Activated CD8-positive, alpha-beta memory T cell treated with anti-CD3 and anti-CD28 coated beads, Interleukin-2, amount 50 U/mL, for 4 hours (primary cell): ENCODE data around the gene SAMD4B.
"Not testable (repeated sequence)": the region's sequence is repeated elsewhere in the genome, so short reads cannot be mapped to it uniquely, and the experiment has no call there.

Experiments
- DNase-seq: peaks from one replicate; pipeline ENCODE4 v3.0.0-alpha.2; 2020

SAMD4B gene

DNA sequence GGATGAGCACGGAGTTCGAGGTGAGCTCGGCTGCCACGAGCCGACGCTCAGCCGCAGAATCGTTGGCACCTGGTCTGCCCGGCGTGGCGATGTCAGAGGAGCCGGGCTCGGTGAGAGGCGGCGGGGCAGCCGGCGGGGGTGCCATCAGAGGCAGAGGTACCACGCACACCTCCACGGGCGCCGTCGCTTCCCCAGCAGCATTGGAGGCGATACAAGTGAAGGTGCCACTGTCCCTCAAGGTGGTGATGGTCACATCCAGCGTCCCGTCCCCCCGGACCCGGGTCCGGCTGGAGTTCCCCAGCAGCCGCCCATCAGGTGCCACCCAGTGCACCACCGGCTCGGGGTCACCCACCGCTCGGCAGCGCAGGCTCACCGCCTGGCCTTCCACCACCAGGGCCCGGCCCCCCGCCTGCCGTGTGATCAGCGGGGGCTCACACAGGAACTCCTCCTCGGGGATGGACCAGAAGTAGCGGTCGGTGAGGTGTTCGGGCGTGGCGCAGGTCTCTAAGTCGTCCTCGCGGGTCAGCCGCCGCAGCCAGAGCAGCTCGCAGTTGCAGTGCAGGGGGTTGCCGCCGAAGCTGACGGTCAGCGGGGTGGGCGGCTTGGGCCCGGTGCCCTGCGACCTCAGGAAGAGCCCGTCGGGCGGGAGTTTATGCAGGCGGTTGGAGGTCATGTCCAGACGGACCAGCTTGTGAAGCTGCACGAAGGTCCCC, 28.0 kb upstream of the SAMD4B start:
- no peak for DNase-seq

DNA sequence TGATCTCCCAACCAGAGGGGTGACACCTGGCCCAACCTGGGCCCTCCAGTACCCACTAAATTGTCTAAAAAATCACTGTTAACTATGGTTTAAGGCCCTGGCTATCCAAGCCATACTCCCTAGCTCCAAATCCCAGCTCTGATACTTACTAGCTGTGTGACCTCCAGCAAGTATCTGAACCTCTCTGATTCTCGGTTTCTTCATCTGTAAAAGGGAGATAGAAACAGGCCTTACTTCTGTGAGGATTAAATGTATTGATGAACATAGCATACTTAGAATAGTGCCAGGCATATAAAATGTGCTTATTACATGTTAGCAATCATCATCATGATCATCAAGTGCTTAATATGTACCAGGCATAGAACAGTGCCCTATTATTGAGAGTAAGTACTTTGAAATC, 26.3 kb upstream of the SAMD4B start:
- no peak for DNase-seq

DNA sequence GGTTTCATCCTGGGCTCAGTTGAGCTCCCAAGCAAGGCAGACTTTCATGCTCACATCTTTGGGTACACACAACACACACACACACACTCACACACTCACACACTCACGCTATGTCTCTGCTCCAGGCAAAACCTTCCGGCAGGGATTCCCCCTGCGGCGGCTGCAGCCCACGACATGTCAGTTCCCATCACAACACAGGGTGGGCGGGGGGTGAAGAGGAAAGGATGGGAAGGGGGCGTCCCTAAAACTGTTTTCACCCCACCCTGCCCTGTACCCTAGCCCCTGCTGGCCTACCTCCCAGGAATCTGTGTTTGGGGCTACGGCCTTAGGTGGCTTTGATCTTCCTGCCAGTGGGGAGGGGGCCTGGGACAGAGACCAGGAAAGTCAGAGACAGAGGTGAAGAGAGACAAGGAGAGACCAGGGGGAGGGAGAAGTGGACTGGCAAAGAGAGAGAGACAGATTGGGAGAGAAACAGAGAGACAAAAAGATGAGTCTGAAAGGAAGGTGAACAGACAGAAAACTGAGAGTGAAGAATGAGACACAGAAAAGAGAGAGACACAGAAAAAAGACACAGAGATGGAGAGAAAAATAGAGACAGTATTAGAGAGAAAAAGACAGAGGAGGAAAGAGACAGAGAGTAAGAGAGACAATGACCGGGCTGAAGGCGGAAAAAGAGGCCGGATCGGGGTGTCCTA, 25.4 kb upstream of the SAMD4B start:
- no peak for DNase-seq

DNA sequence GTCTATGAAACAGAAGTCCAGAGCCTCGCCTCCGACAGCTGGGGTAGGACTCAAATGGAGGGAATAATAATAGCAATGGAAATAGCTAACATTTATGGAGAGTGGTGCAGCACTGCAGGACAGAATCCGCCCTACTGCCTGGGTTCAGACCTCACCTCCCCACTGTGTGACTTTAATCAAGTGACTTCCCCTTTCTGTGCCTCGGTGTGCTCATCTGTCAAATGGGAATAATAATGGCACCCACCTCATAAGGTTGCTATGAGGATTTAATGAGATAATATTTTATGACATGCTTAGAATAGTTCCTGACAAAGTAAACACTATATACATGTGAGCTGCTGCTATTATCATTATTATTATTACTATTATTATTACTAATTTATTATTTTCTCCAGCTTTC, 24.7 kb upstream of the SAMD4B start:
- no peak for DNase-seq

DNA sequence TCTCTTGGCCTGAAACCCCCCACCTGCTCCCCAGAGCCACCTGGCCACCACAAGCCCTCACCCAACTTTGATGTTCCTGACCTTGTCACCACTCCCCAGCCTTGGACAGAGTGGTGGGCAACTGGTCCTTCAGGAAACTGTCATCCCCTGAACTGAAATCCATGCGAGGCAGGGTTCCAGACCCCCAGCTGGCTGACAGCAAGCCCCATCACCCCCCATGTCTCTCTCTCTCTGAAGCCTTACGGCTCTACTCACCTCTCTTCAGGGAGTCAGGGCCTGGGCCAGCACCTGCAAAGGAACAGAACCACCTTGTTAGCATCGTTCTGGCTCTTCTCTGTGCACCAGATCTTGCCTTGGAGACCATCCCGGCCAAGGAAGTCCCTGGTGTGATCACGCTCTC, 24.1 kb upstream of the SAMD4B start:
- DNase-seq = no peak

DNA sequence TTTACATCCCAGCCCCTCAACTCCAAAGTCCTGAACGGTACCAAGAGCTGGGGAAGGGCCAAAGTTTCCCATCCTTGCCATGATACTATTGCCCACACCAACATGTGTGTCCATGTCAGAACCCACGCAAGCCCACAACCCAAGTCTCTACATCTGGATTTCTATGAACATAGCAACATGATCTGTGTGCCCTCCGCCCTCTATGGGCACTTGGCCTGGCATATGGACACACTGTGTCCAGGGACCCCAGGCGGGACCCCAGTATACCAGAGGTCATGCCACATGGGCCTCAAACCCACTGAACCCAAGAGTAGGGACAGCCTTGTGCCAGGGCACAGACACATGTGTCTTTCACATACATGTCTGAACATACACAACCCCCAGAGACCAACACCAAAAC, 23.5 kb upstream of the SAMD4B start:
- no peak for DNase-seq

DNA sequence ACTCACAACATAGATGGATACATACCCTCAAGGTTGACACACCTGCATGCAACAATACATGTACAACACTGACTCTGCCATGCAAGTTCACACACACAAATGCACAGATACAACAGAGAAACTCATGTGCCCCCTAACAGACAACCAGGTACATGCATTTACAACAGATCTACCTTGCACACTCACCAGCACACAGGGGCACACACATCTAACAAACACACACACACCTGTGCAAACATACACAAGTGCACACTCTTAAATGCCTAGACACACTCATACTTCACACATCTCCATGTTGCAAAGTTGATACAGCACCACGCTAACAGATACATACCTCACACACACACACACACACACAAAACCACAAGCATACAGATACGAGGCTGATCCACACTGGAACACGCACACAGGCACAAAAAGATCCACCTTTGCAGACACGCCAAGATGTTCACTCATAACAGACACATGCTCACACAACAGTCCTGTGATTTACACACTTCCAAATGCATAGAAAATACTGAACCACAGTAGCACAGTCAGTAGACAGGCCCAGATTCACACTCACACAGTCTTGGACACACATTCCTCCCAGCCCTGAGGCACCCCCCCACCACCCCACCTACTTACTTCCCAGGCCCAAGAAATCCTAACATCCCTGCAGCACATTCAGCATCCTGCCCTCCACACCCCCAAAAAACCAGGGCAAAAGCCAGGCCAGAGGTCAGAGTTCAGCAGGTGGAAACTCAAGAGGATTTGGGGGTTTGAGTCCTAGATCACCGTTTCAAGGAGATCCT, 22.9 kb upstream of the SAMD4B start:
- no peak for DNase-seq

DNA sequence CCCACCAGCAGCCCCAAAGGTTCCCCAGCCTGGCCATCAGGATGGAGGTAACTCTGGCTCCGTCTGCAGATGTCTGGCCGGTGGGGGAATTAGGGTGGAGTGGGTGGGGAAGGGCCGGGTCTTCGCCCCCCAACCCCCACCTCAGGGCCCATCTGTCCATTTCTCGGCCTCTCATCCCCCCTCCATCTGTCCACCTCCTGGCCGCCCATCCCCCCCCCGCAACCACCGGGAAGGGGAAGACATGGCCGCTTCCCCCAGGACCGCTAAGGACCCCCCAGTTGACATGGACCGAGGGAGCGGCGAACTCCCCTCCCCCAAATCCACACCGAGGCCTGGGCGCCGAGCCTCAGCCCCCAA, 22.4 kb upstream of the SAMD4B start:
- DNase-seq = no peak

DNA sequence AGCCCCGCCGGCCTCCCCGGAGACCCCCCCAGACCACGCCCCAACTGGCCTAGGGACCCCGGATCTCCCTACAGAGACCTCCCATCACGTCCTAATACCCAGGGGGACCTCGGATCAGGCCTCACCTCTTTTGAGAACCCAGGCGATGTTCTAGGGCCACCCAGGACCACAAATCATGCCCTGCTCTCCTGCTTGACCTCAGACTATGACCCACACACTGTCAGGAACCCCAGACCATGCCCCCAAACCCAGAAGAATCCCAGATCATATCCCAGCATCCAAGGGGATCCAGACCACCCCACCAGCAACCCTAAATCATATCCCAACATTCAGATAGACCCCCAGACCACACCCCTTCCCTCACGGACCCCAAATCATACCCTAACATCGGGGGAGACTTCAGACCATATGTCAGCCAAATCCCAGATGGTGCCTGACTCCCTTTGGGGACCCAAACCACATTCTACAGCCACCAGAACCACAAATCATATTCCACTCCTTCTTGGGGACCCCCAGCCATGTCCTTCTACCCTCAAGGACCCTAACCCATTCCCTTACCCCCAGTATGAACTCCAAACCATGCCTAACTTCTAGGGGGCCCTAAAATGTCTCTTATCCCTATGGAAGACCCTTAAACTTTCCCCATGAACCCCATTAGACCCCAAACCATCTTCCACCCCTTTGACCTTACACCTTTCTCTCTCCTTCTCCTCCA, 20.9 kb upstream of the SAMD4B start:
- no peak for DNase-seq

DNA sequence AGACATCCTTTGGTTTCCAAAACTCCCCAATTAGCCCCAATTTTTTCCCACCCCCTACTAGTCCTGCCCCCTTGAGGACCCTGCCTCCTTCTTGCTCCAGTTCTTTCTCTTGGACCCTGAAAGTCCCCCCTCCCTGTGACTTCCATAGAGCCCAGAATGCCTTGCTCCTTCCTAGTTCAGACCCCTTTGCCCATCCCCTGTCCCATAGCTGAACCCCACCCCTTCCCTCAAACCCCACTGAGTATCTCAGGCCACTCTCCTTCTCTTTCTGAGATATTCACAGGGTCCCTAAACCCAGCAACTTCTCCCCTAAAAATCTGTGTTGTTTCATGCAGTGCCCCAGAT, 20.4 kb upstream of the SAMD4B start:
- no peak for DNase-seq

DNA sequence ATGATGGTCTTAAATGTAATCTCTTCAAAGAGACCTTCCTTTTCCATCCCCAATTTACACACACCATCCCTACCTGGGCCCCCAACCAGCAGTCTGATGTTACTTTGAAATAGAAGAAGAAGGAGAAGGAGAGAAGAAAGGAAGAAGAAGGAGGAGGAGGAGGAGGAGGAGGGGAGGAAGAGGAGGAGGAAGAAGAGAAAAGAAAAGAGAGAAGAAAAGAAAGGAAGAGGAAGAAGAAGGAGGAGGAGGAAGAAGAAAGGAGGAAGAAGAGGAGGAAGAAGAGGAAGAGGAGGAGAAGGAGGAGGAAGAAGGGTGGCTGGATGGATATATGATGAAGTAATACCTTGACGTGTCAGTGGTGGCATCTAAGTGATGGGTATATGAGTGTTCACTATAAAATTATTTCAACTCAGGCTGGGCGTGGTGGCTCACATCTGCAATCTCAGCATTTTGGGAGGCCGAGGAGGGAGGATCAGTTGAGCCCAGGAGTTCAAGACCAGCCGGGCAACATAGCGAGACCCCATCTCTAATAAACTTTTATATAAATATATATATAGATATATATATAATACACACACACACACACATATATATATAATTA, 17.9 kb upstream of the SAMD4B start:
- no peak for DNase-seq

DNA sequence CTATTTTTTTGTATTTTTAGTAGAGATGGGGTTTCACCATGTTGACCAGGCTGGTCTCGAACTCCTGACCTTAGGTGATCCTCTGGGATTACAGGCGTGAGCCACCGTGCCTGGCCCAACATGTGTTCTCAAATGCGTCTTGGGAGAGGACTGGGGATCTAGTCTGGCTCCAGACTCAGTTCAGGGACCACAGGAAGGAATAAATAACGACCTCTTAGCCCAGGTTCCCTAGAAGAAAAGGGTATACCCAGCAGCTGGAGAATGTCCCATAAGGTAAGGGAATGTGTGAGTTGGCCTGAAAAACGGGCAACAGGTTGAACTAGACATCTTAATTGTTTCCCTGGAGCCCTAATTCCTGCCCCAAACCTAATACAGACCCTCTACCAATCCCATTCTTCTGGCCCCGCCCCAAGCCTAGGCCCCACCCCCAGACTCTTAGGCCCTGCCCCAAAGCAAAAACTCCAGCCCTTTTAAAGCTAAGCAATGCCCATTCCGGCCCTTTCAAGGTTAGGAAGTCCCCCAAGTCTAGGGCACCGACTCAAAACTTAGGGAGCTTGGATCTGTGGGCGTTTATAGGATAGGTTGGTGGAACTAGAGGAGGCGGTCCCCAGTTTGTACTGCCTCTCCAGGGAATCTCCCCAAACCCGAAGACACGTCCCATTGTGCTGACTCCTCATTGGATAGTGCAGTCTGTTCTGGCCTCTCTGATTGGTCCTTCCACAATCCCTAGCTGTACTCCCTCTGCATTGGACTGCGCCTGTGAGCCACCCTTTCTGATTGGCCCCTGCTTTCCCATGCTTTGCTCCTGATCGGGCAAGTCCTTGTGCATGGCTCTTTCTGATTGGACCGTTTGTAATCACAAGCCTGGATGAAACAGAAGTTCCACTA, 16.2 kb upstream of the SAMD4B start:
- DNase-seq = no peak

DNA sequence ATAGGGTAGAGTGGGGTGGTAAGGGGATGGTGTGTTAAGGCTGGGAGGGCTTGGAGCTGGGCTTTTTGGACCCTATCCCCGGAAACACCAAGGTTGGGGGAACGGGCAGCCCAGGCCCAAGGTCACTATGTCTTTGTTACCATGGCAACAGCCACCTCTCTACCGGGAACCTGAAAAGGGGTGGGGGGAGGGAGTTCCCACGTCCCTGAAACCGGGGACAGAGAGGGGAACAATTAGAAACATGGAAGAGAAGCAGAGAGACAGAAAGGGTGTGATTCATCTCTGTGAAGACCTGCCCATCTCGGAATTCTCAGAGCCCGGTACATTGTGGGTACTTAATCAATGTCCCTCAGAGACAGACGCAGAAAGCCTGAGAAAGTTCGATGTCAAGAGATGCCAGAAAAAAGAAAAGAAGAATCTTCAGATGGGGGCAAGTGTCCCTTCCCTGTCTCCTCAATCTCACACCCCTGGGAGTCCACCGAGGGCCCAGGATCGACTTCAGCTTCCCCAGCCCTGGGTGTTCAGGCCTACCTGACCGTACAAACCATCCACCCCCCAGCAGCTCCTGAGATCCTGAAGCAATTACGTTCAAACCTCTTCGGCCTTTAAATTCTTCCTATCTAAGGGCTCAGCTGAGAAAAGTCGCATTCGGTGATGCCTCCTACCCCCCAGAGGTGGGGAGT, 14.7 kb upstream of the SAMD4B start:
- no peak for DNase-seq

DNA sequence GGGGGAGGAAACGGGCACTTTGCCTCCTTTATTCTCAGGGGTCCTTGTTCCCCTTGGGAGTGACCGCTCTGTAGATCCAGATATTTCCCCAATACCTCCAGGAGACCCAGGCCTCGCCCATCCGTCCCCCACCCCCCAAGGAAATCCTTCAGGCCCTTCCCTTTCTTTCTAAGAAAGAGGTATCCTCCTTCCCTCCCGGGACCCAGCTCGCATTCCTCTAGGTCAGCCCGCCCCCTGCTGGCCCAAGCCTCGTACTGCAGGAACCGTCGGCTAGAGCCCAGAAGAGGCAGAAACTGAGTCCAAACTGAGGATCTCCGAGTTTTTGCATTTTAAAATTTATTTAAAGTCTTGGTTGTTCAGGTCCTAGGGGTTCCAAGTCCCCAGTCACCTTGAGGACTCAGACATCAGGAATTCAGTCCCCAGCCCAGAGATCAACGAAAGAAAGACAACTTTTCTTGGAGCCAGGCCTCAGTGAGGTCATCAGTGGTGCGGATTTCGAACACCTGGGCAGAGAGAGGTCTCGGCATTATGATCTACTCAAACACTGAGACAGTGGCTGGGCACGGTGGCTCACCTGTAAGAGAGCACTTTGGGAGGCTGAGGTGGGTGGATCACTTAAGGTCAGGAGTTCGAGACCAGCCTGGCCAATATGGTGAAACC, 14.0 kb upstream of the SAMD4B start:
- peak; percentile 87 for DNase-seq

DNA sequence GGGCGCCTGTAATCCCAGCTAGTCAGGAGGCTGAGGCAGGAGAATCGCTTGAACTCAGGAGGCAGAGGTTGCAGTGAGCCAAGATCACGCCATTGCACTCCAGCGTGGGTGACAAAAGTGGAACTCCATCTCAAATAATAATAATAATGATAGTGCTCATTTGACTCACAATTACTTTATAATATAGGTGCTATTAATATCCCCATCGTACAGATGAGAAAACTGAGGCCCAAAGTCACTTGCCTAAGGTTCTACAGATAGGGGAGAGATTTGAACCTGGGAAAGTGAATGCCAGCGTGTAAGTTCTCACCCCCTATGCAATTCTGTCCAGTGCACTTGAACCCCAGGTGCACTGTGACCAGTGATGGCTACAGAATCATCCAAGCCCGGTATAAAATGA, 12.3 kb upstream of the SAMD4B start:
- no peak for DNase-seq

DNA sequence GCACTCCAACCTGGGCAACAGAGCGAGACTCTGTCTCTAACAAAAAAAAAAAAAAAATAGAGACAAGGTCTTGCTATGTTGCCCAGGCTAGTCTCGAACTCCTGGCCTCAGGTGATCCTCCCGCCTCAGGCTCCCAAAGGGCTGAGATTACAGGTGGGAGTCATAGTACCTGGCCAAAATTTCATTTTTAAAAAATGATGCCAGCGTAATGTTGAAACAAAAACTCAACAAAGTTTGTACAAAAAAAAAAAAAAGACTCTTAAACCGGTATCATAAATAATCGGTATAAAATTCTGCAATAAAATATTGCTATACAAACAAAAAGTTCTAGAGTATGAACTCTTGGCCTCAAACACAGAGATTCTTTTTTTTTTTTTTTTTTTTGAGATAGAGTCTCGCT, 9.9 kb upstream of the SAMD4B start:
- no peak for DNase-seq

DNA sequence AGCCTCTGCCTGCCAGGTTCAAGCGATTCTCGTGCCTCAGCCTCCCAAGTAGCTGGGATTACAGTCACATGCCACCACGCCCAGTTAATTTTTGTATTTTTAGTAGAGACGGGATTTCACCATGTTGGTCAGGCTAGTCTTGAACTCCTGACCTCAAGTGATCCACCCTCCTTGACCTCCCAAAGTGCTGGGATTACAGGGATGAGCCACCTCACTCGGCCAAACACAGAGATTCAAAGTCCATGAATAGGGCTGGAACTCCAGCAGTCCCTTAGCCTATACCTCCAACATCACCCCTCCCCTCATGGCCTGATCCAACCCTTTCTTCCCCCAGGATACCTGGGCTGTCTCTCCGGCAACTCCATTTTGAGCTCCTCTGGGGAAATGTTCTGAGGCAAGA, 9.5 kb upstream of the SAMD4B start:
- DNase-seq = not testable (repeated sequence)

DNA sequence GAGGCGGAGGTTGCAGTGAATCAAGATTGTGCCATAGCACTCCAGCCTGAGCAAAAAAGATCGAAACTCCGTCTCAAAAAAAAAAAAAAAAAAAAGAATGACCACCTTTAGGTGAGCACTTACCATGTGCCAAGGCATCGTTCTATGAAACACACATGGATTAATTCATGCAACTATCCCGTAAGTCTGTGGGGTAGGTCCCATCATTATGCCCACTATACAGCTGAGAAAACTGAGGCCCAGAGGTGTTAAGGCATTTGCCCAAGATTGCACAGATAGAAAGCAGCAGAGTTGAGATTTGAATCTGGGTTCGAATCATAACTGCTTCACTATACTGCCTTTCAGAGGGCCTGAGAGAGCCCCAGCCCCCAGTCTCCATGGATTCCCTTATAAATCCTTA, 8.7 kb upstream of the SAMD4B start:
- DNase-seq = no peak

DNA sequence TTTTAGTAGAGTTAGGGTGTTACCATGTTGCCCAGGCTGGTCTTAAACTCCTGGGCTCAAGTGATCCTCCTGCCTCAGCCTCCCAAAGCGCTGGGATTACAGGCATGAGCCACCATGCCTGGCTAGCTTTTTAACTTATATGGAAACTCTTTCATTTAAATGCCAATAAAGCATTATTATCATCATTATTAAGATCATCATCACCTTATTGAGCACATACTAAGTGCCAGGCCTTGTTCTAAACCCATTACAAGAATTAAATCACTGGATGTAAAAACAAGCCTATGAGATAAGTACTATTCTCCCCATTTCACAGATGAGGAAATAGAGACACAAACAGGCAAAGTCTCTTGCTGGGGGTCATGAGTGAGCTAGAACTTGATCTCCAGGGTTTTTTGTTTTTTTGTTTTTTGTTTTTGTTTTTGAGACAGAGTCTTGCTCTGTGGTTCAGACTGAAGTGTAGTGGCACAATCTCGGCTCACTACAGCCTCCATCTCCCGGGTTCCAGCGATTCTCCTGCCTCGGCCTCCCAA, 7.7 kb upstream of the SAMD4B start:
- no peak for DNase-seq

DNA sequence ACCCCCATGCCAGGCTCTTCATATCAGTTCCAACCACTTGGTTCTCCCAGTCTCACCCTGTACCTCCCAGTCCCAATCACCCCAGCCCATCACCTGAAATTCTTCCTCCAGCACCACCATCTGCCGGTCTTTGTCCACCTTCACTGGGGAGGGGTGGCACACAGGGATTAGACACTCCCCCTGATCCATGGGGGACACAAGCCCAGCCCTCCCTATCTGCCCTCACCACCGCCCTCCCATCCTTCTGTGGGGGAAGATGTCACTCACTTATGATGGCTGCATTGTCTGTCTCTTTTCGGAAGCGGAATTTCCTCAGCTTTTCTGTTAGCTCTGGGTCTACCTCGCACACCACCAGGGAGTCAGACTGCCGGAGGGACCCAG, 7.1 kb upstream of the SAMD4B start:
- DNase-seq = peak; percentile 24

DNA sequence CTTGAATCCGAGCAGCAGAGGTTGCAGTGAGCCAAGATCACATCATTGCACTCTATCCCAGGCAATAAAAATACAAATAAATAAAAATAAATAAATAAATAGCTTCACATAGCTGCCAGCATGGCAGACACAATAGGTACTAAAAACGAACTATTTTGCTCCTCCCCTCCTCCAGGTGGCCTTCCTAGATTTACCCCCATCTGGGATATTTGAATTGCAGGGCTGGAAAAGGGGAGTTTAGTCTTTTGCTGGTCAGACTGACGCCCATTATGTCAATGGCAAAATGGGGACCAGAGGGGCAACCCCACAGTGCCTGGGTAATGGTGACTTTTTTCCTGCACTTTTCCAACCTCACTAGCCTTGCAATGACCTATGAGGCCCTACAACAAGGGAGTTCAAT, 5.7 kb upstream of the SAMD4B start:
- DNase-seq = no peak
